Activated T-cell treated with anti-CD3 and anti-CD28 coated beads, Interleukin-2, amount 50 U/mL, for 48 hours (primary cell): ENCODE results near the gene CLHC1.
"Not testable (repeated sequence)": the region's sequence is repeated elsewhere in the genome, so short reads cannot be mapped to it uniquely, and the experiment has no call there.

ENCODE experiments used
- DNase-seq, 2 experiments: peaks; one replicate each; pipeline ENCODE4 v3.0.0-alpha.2; 2020

CLHC1 gene

DNA sequence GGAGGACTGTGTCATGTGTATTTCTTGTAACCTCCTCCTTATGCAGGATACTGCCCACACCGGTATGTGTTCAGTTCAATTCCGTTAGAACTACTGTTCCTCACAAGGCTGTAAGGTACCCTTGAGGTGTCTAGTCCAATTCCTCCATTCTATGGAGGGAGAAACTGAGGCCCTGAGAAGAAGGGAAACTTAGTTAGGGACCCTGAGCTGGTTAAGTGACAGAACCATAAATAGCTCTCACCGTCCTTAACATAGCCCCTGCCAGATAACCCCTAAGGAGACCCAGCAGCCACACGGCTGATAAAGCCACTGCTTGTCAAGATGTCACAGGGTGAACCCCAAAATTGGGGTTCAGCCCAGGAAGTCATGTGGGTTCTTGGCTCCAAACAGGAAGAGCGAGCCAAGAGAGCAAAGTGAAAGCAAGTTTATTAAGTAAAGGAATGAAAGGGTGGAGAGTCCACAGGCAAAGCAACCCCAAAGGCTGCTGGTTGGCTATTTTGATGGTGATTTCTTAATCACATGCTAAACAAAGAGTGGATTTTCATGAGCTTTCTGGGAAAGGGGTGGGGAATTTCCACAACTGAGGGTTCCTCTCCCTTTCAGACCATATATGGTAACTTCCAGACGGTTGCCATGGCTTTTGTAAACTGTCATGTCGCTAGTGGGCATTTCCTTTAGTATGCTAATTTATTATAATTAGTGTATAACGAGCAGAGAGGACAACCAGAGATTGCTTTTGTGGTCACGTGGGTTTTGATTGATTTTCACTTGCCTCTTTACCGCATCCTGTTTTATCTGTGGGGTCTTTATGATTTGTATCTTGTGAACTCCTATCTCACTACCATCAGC is 98.4 kb downstream of the CLHC1 start:
- peak; percentile 50 to 54 for DNase-seq

DNA sequence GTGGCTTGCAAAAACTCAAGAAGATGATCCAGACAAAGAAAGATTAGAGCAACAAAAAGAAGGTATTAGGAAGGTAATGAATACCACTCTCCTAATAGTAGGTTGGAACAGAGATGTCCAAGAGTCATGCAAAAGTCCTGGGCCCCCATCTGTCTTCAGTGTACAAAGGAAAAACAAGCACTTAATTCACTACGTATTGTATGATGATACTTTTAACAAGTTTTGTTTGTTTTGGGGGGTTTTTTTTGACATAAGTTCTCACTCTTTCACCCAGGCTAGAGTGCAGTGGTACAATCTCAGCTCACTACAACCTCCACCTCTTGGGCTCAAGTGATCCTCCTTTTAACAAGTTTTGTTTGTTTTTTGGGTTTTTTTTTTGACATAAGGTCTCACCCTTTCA is 101.2 kb downstream of the CLHC1 start:
- DNase-seq: no peak

DNA sequence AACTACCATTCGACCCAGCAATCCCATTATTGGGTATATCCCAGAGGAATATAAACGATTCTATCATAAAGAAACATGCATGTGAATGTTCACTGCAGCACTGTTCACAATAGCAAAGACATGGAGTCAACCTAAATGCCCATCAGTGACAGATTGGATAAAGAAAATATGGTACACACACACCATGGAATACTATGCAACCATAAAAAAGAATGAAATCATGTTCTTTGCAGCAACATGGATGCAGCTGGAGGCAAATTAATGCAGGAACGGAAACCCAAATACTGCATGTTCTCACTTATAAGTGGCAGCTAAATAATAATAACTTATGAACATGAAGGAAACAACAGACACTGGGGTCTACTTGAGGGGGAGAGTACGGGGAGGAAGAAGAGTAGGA is 105.5 kb downstream of the CLHC1 start:
- DNase-seq: not testable (repeated sequence)
